Islet of Langerhans (tissue), 1 donor: ENCODE measurements around the gene THRB.

Source experiments
- FAIRE-seq: peaks from one replicate; lab custom pipeline; 2011; peaks lifted over from hg19 to GRCh38; lab: Jason Lieb, UNC

THRB gene

GRCh38 chr3:24494618-24495325 lies at the start of gene THRB:
Gene THRB (minus strand): TSS chr3:24494850.
- no peak for FAIRE-seq

DNA sequence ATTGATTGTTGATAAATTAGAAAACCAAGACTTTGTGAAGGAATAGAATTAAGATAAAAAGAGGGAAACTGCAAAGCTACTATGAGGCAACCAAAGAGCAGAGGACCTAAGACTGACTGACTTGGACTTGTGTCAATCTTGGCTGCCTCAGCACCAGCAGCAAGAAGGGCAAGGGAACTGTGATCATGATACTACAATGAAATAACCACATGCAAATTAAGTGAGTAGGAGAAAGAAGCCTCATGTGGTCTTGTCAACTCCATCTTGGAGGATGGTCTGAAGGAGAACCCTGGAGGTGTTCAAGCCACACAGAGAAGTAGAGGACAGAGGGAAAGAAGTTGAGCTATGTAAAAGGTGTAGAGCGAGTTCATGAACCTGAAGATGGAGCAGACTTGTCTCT lies 47.3 kb upstream of the THRB start:
- no peak for FAIRE-seq

DNA sequence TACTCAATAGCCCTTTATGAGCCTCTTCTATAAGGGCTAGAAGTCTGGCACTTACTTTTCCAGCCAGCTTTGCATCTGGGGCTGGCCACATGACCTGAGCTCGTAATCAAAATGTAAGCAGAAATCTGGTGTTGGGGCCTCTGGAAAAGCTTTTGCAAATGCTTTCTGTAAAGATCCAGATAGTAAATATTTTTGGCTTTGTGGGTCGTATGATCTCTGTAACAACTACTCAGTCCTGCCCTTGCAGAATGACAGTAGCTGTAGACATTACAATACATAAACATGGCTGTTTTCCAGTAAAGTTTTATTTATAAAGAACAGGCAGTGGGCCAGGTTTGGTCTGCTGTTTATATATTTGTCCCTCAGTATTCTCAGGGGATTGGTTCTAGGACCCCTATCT lies 46.2 kb upstream of the THRB start:
- no peak for FAIRE-seq

- no peak for FAIRE-seq
Measured at GRCh38 chr3:24539699-24540098, 45.0 kb upstream of the THRB start.

DNA sequence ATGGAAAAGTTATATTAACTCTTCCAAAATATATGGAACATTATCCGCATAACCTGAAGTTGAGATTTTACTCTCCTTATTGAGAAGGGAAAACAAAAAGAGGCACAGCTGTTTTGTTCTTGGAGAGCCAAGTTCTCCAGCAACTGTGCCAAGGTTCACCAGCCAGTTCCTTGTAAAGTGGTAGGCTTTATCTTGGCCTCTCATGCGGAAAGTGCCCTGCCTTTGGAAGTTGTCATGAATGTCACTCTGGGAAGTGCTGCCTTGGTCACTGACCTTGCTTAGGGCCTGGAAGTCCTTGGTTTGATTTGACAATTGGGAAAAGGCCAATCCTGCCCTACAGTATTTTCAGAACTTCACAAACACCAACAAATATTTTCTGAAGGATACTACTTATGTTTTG lies 44.2 kb upstream of the THRB start:
- no peak for FAIRE-seq

DNA sequence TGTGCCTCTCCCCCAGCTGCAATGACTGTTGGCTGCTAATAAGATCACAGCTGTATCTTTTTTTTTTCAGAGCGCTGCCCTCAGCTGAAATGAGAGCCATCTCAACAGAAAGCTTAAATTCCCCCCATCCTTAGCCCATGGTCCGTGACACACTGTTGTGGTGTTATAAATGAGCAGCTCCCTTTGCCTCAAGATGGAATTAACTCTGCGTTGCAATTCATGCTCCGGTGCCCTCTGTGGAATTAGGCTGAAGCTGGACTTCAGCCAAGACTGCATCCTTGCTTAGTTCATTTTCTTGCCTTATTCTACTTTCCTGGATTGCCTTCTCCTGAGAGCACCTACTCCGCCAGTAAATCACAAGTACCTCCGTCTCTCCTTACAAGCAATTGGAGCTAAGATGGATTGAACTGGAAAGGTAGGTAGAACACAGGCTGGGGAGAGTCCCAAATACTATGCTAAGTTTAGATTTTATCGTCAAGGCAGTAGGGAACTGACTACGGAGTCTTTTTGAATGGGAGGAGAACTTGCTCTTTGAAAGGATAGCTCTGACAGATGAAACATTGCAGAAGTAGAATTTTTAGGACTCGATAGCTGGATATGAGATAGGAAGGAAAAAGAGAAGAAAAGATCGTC lies 39.0 kb upstream of the THRB start:
- FAIRE-seq: no peak

GRCh38 chr3:24530471-24530870 lies 35.8 kb upstream of the THRB start:
- no peak for FAIRE-seq

GRCh38 chr3:24529210-24529609 lies 34.6 kb upstream of the THRB start:
- no peak for FAIRE-seq

DNA sequence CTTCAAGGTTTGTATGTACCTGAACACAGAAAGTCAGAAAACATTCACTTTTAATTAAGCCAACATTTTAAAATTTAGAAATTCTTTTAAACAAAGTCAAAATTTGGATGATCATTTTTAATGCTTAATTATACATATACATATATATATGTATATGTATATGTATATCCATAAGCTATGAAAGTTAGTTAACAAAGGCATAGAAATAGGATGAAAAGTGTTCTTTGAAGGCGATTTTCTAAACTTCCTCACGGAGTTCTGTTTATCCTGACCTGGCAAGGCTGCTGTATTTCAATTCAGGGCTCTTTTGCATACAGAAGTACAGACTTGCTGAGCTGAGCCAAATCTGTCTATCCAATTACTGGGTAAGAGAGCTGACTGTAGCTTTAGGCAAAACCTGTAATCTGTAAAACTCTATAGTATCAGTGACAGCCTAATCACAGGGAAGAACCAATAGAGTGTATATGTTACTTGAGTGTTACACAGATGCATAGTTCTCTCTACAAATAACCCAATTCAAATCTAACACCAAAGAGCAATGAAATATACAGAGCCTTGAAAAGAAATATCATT lies 32.1 kb upstream of the THRB start:
- FAIRE-seq: no peak

DNA sequence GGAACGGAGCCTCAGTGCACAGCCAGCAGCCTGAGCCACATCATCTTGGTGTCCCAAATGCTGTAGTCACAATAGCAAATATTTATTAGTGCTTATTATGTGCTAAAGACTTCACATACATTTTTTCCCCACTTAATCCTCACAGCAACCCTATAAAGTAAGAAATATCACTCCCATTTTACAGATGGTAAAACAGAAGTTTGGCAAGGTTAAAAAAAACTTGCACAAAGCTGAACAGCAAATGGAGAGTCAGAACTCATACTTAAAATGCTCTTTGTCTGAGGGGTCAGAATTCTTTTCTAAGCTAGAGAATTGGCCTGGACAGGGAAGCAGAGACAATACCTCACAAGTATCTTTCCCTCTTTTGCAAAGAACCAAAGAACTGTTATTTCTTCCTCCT lies 30.9 kb upstream of the THRB start:
- FAIRE-seq: no peak

GRCh38 chr3:24525022-24525421 lies 30.4 kb upstream of the THRB start:
- no peak for FAIRE-seq

GRCh38 chr3:24523988-24524727 lies 29.5 kb upstream of the THRB start:
- FAIRE-seq: no peak

DNA sequence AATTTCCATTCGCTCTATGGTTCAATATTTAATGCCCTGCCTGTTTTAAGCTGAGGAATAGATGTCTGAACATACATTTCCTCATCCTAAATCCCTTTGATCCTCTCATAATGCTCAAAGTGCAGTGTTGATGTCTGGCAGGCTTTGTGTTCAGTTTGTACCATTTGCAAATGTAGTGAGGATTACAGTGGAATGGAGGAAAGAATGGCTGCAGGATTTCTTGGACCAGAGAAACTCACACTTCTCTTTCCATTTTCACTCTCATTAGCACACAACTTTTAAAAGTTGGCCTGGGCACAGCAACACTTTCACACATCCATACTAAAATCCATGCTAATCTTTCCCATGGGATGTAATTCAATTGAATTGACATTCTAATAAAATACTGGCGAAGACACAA lies 28.6 kb upstream of the THRB start:
- FAIRE-seq: no peak

- FAIRE-seq: no peak
Measured at GRCh38 chr3:24522146-24522579, 27.5 kb upstream of the THRB start.

DNA sequence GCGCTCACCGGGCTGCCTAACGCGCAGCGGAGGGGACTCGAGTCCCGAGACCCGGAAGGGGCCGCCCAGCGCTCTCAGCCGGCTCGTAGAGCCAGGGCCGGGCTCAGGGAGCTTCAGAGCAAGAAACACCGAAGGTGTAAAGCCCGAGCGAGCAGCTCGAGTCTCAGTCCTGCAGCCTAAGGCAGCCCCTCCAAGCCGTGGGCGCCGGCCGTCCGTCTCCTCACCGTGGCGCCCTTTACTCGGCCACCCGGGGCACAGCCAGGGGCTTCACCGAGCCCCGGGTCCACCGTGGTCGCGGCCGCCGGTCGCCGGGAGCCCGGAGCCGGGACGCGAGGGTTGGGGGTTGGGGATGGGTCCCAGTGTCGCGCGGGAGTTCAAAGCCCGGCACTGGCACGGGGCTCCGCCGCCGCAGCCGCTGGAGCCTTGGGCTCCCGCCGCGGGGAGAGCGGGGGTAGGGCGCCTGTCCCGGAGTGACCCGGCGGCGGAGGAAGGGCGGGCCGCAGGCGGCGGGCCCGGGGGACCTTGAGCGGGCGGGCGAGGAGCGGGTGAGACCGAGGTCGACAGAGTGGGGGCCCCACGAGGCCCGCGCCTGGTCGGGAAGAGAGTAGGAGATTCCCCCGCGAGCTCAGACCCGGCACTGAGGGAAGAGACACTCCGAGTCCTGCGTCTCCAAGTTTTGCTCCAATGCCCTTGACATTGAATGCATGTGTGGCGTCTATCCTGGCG lies 26.9 kb upstream of the THRB start:
- FAIRE-seq: no peak

DNA sequence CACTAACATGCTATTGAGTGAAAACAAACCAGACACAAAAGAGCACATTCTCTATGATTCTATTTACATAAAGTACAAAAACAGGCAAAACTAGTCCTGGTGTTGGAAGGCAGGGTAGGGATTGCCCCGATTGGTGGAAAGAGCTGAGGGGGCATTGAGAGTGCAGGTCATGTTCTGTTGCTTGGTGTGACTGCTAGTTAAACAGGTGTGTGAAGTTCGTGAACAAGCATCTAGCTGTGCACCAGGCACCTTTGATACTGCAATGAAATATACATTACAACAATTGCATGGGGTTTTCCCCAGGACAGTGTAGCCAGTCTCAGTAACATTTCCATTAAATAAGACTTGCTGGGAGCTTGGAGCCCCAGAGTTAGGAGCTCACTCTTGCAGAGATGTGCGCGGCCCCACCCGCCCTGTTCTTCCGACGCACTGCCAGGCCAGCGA lies 26.3 kb upstream of the THRB start:
- no peak for FAIRE-seq

DNA sequence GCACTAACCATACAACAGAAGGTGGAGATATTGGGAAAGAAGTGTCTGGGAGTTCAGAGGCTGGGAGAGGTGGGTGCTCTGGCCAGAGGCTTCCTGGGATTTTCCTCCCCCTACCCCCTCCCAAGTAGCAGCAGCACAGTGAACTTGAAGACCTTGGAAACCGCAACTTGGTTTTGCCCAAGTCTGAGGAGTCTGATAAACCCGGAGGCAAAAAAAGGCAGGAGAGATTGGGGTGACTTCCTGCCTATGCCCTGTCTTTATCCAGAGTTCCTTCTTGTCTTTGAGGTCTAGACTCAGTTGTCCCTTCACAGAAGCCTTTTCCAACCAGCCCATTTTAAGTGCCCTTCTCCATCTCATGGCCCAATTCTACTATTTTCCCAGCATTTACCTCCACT lies 25.4 kb upstream of the THRB start:
- no peak for FAIRE-seq

DNA sequence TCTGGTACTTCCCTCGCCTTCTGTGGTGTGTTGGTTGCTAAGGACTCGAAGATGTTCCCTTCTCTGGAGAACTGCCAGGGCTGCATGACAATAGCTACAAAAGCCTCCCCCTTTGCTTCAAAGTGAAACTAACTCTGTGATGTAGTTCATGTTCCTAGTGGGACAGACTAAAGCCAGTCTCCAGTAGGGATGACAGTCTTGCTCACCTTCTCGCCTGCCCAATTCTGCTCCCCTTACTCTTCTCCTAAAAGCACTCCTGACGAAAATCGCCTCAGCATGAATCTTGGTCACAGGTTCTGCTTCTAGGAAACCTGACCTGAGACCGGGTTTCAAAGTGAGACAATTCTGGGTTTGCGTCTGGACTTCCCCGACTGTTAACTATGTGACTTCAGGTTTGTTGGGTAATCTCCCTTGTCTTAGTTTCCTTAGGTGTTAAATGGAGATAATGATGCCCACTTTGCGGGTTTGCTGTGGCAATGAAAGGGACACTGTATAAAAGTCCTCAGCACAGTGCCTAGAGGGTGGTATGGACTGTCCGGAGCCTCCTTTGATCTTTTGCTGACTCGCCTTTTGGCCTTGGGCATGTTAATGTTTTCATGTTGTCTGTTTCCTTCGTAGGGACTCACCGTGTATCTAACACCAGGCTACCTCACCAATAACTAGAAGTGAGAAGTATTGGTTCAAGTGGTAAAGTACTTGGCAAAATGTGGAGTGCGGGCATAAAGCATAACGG lies 24.9 kb upstream of the THRB start:
- FAIRE-seq: no peak

DNA sequence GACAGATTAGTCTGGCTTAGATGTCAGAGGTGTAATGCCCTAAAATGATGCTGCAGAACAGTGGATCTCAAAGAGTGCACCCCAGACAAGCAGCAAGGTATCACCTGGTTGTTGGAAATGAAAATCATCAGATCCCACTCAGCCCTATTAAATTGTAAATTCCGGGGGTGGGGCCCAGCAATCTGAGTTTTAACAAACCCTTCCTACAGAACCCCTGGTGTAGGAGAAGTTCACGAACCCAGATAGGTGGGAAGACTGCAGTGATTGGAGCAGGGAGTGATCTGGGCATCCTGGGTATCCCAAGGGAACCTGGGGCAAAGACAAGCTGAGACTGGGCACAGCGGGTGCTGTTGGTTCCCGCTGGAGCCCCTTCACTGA lies 24.3 kb upstream of the THRB start:
- FAIRE-seq: no peak

GRCh38 chr3:24514119-24514518 lies 19.5 kb upstream of the THRB start:
- FAIRE-seq: no peak

DNA sequence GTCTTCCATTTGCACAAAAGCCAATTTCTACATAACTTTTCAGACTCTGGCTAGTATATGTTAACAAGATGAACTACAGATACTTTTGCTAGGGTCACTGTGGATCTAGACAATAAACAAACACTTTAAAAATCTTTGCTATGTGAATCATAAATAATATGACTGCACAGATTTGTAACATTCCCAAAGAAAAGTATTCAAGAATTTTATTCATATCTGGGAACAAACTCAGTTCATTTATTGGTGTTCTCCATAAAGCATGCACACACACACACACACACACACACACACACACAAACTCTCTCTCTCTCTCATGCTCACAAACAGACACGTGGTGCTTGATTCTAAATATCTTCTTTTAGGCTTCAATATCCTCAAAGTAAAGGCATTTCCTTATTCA lies 18.8 kb upstream of the THRB start:
- FAIRE-seq: no peak
